D721Med (cell line): Measurements from ENCODE around the gene PAFAH2.
"Not testable (repeated sequence)": the region's sequence is repeated elsewhere in the genome, so short reads cannot be mapped to it uniquely, and the experiment has no call there.

ENCODE experiments used
- DNase-seq: peaks from one replicate; pipeline ENCODE4 v3.0.0; 2011; ENCODE audit warnings: low spot score; ENCODE audit not compliant: insufficient read length
- FAIRE-seq: peaks from 2 replicates; lab custom pipeline; 2011; peaks lifted over from hg19 to GRCh38; lab: Jason Lieb, UNC
- TF ChIP-seq, protein P1 (sequence below): IDR thresholded peaks from 2 replicates; pipeline ENCODE4 v1.5.1; 2012; ENCODE audit warnings: mild to moderate bottlenecking, control low read depth; ENCODE audit not compliant: insufficient read depth; ENCODE audit errors: missing control alignments

Gene PAFAH2

DNA sequence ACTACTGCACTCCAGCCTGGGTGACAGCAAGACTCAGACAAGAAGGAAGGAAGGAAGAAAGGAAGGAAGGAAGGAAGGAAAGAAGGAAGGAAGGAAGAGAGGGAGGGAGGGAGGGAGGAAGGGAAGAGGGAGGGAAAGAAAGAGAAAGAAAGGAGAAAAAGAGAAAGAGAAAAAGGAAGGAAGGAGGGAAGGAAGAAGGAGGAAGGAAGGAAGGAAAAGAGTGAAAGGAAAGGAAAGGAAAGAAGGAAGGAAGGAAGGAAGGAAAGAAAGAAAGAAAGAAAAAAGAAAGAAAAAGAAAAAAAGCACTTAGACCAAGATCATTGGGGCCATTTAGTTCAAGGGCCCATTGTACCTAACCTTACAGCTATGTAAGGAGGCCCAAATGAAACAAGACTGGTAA is 42.3 kb downstream of the PAFAH2 start:
- no peak for DNase-seq
- TF ChIP-seq, protein P1, sequence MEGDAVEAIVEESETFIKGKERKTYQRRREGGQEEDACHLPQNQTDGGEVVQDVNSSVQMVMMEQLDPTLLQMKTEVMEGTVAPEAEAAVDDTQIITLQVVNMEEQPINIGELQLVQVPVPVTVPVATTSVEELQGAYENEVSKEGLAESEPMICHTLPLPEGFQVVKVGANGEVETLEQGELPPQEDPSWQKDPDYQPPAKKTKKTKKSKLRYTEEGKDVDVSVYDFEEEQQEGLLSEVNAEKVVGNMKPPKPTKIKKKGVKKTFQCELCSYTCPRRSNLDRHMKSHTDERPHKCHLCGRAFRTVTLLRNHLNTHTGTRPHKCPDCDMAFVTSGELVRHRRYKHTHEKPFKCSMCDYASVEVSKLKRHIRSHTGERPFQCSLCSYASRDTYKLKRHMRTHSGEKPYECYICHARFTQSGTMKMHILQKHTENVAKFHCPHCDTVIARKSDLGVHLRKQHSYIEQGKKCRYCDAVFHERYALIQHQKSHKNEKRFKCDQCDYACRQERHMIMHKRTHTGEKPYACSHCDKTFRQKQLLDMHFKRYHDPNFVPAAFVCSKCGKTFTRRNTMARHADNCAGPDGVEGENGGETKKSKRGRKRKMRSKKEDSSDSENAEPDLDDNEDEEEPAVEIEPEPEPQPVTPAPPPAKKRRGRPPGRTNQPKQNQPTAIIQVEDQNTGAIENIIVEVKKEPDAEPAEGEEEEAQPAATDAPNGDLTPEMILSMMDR = no peak
- FAIRE-seq = no peak

DNA sequence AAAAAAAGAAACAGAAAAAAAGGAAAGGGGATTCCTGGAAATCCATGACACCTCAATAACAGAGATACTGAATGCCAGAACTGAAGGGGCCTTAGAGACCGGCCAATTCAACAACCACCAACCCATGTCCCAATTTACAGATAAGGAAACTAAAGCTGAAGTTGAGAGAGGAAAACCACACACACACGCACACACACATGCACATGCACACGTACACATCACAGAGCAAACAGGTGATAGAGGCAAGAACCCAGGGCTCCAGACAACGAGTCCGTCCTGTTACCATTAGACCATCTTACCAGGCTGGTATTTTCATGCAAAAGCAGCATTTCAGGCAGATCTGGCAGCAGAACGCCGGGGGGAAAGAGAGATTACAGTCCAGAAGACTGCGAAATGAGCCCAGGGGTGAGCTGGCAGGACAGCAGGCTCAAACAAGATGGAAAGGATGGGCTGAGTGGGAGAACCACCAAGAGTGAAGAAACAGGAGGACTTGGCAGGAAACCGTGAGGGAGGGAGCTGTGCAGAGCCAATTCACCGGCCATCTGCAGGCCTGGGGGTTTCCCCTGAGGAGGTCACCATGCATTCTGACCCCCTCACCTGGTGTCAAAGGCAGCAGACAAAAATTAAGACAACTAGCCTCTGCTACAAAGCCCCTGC is 43.5 kb downstream of the PAFAH2 start:
- TF ChIP-seq, protein P1 = no peak
- DNase-seq = no peak
- no peak for FAIRE-seq

DNA sequence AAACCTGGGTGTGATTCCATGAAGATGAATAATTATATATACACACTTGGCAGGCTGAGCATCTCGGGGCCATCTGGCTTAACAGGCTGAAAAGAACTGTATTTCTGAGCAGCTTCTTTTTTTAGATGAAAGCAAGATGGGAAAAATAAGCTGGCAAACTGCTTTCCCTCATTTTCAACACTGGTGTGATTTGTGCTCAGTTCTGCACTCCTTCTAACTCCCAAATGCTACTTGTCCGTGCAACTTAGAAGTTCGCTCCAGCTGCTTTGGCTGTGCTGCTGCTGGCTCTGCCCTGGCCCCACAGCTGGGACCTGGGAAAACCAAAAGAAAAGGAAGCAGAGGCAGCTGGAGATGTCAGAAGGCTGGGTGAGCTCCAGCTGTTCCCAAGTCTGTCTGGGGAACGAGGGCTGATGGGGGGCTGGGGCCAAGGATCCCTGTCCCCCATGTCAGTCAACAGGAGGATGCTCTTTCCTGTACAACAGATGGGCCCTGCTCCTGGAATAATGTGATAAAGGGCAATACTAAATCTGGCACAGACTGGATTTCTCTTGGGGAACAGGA is 44.9 kb downstream of the PAFAH2 start:
- FAIRE-seq (no peak), DNase-seq (no peak)
- TF ChIP-seq, protein P1 = no peak

DNA sequence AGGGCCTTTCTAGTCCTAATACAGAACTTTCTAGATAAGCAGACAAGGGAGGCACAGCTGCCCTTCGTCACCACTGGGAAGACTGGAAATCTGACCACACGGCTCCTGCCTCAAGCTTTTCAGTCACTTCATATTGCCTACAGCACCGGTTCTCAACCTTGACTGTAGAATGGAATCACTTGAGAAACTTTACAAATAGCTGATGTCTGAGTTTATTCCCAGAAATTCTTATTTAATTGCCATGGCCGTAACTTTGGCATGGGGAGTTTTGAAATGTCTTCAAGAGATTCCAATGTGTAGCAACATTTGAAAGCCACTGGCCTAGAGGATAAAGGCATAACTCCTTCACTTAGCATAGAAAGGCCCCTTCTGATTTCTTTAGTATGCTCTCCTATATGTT is 49.2 kb downstream of the PAFAH2 start:
- TF ChIP-seq, protein P1 = no peak
- DNase-seq = no peak
- FAIRE-seq = no peak

DNA sequence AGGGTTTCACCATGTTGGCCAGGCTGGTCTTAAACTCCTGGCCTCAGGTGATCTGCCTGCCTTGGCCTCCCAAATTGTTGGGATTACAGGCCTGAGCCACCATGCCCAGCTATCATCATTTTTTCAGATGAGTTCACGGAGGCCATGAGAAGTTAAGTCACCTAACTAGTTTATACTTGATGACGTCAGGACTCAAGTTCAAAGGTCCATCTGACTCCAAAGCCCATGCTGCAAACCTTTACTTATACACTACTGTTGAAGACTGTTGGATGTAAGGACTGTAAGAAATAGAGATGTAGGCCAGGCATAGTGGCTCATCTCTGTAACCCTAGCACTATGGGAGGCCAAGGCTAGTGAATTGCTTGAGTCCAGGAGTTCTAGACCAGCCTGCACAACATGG is 50.8 kb downstream of the PAFAH2 start:
- DNase-seq = no peak
- no peak for FAIRE-seq
- TF ChIP-seq, protein P1 = no peak

DNA sequence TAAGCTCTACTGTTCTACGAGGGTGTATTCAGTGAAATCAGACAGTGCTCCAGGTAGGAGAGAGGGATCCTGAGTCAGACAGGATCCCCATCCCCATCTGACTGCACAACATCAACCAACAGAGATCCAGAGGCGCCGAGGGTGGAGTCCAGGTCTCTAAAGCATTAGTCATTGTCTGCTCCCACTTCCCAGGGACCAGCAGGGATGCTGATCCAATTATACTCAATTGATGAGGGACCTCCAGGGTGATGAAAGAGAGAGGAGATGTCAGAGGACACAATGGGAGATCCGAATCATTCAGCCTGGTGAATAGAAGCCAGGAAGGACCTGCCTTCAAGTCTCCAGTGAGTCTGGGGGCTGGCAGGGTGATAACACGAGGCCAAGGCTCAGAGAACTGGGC is 52.1 kb downstream of the PAFAH2 start:
- FAIRE-seq (no peak), DNase-seq (no peak)
- TF ChIP-seq, protein P1 = no peak

DNA sequence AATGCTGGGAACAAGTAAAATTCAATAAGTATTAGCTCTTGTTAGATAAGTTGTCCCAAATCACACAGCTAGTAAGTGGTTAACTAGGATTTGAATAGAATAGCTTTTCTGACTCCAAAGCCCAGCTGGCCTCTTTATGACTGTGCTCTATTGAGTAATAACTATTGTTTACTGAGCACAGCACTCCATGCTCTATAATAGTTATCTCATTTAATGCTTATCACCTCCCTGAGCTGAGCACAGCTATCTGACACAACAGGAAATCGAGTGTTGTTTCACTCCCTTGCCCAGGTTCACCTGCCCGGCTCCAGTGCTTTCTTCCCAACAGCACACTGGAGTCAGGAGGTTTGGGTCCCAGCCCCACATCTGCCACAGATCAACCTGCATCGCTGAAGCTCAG is 52.9 kb downstream of the PAFAH2 start:
- TF ChIP-seq, protein P1 = no peak
- no peak for DNase-seq
- no peak for FAIRE-seq

DNA sequence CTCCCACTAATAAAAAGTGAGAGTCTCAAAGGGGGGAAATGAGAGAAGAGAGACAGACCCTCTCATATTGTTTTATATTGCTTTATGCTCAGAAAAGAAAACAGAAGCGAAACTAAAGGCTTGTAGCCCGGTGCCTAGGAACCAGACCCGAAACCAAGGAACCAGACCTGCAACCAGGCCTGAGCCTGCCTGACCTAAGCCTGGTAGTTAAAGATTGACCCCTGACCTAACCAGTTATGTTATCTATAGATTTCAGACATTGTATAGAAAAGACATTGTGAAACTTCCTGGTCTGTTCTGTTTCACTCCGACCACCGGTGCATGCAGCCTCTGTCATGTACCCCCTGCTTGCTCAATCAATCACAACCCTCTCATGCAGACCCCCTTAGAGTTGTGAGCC is 54.4 kb downstream of the PAFAH2 start:
- FAIRE-seq, DNase-seq: not testable (repeated sequence)
